ENCODE data around the gene PARD3B.
"Not testable (repeated sequence)": the region's sequence is repeated elsewhere in the genome, so short reads cannot be mapped to it uniquely, and the experiment has no call there.

Gene PARD3B

DNA sequence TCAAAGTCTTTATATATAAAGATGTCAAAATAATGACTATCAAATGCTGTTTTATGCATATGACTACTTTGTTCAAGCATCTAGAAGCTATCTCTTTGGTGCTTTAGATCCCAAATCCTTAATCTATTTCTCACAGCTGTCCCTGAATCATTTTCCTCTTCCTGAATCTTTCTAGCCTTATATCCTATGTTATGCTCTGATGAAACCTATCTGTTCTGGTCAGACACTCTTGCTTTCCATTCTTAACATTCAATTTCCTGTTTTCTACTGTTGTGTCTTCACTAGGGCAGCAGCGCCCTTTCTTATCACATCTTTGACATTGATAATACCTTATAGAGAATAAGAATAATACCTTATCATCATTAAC lies 6.3 kb upstream of the PARD3B start:
- no peak for DNase-seq (ENCODE audit: low read depth)

GRCh38 chr2:204541637-204542036 lies 3.6 kb upstream of the PARD3B start:
- no peak for DNase-seq (ENCODE audit: low read depth)

DNA sequence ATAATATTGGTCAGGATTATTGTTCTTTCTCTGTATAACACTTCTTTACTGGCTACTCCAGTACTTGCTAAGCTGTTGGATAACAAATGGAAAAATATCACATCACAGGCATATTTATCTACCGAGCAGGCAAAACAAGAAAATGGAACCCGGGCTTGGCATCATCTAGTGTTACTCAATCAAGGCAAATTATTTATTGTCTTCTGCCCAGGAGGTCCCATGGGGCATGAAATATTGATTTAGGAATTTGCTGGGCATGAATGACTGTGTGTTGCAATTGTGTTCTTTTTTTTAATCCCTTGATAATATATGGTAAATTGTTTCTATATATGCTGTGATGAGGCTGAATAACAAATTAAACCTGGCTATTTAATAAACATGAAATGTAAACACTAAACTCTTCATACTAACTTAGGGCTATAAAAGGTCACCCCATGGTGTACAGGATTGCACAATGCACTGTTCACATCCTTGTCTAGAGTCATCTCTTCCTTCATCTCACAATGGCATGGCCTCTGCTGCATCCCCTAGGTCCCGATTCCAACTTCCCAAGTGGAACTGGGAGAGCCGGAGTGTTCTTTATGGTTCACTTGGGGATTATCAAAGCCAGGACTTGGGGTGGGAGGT lies 2.2 kb upstream of the PARD3B start:
- DNase-seq (ENCODE audit: low read depth), result no peak

DNA sequence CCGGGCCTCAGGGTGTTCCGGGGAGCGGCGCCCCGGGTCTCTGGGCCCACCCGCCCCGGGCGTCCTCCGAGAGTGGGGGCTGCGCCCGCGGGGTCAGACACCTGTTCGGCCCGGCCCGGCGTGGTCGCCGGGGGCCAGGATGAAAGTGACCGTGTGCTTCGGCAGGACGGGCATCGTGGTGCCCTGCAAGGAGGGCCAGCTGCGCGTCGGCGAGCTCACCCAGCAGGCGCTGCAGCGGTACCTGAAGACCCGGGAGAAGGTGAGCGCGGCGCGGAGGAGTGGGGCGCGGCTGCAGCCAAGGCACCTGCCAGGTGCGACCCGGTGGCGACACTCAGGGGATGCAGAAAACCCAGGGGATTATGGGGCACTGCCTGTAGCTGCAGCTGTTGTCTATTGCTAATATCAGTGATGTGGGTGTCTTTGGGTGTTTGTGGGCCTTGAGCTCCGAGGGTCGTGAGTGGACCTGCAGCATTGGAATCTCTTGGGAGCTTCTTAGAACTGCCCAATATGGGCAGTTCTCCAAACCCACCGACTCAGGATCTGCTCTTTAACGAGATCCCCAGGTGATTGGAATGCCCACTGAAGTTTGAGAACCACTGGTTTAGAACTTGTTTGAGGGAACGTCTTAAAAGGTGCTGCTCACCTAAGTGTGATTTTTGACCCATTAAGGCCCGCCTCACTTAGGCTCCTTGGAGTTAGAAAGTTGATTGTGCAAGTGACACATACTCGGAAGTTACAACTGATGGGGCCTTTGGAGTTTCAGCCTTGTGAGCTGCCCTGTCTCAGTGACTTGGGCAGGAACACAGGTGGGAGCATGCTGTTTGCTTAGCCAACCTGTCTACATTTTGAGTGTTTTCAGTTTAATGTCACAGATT lies 823 bp downstream of the PARD3B start:
- no peak for DNase-seq (ENCODE audit: low read depth)

- no peak for DNase-seq (ENCODE audit: low read depth)
Observed at GRCh38 chr2:204550751-204551511, 5.7 kb downstream of the PARD3B start.

GRCh38 chr2:204551512-204551863 lies 6.2 kb downstream of the PARD3B start:
- no peak for DNase-seq (ENCODE audit: low read depth)

DNA sequence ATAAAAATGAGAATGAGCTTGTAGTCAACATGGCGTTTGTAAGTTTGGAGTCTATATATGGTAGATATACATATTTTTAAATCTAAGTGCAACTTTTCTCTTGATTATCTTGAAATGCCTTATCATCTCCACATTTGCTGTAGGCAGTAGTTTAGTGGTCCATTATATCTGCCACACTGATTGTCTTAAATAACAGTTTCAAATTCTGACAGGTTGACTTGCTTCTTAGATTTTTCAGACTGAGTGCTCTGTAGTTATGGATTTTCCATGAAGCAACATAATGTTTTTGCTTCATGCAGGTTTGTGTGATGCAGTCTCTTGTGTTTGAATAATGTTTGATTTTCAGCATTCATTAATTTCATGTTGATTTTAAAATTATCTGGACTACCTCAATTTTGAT lies 12.3 kb downstream of the PARD3B start:
- no peak for DNase-seq (ENCODE audit: low read depth)

GRCh38 chr2:204559358-204559757 lies 14.1 kb downstream of the PARD3B start:
- not testable (repeated sequence) for DNase-seq (ENCODE audit: low read depth)

DNA sequence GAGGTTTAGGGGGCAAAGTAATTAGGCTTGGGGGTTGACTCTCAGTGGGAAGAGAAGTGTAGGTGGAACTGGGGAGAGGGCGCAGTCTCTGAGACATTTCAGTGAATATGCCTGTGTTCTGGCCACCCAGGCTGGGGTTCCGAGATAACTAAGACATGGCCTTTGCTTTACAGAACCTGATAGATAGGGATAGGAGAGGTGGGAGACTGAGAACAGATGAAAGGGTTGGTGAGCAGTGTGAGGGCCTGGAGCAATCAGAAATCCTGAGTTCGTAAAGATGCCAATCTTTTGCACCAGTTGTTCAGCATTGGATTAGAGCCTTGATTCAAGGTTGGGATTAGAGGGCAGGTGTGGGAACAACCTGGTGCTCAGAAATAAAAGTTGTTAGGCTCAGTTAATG lies 15.6 kb downstream of the PARD3B start:
- DNase-seq (ENCODE audit: low read depth), result no peak

DNA sequence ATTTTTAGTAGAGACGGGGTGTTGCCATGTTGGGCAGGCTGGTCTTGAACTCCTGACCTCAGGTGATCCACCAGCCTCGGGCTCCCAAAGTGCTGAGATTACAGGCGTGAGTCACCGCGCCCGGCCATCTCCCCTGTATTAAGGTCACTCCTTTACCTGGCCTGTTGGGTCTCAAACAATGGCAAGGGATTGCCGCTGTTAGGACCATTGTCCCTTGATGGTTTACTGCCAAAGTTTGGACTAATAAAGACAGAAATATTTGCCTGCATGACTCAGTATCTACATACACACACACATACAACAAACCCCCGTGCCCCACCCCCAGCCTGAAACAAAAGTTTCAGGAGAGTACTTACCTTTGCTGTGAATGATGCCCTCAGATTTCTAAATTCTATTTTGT lies 16.5 kb downstream of the PARD3B start:
- no peak for DNase-seq (ENCODE audit: low read depth)

DNA sequence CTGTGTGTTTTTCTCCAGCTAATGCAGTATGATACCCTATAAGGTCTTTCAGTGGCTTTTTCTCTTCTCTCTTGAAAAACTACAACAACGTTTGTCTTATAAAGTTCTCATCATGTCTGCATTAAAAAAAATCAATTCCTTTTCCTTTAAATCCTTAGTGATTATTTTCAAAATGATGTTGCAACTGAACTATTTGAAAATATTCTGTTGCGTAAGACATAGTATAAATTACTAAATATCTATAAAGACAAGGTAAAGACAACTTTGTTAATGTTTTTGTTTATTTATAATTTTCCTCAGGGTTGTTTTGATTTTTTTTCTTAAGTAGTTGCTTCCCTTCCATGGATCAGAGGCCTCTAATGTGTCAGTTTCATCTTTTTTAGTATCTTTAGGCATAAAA lies 21.2 kb downstream of the PARD3B start:
- no peak for DNase-seq (ENCODE audit: low read depth)

DNA sequence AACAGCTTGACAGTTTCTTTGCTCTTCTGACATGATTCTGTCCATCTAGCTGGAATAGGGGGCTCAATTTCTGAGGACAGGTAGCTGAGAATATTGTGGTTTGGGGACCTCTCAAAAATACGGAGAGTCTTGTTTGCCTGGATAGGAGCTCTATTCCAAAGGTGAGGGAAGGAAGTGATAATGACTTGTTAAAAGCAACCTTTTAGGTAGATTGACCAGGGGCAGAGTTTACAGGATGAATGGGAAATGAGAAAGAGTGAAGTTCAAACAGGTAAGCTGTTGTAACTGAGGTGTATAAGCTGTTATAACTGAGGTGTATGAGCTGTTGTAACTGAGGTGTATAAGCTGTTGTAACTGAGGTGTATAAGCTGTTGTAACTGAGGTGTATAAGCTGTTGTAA lies 25.1 kb downstream of the PARD3B start:
- no peak for DNase-seq (ENCODE audit: low read depth)

DNA sequence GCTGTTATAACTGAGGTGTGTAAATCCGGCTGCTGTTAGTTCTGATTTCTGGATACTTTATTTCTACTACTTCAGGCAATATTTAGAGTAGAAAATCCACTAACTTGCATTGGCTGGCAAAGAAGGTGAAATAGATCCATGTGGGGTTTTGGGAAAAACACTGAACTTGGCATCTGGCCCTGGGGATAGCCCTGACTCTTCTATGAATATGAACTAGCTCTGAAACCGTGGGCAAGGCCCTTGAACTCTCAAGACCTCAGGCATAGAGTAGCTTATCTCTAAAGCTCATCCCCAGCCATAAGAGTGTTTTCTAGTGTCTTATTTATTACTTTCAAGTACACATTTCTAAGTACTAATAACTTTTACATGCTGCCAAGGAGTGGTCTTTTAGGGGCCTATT lies 25.8 kb downstream of the PARD3B start:
- no peak for DNase-seq (ENCODE audit: low read depth)

DNA sequence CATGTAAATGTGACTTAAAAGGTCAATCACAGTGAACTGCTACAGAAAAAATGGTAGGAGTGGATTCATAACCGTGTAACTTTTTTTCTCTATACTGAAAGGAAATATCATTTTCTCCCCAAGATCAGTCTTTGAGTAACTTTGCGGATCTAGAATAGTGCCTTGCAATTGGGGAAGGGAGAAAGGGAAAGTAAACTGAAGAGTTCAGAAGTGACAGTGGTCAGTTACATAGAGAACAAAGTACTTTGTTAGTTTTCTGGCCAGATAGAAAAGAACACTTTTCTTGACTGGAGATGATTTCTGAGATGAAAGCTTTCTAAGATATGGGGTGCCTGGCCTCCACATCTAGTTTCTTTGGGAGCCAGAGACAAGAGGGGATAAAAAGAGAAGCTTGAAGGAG lies 26.6 kb downstream of the PARD3B start:
- no peak for DNase-seq (ENCODE audit: low read depth)

DNA sequence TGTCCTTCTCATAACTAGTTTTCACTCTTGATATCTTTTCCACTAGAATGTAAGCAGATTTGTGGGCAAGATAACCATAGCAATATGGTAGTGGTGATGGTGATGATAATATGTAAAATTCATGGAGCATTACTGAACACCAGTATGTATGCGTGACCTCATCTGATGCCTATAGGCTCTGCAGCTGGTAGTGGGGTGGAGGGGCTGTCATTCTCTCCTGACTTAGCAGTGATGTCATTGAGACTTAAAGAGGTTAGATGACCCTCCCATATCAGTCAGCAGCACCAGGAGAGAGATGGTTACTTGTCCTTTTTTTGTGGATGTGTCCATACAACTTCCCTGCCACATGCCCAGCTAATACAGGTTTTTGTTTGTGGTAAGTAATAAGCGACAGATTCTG lies 27.9 kb downstream of the PARD3B start:
- no peak for DNase-seq (ENCODE audit: low read depth)

- DNase-seq (ENCODE audit: low read depth), result no peak
Observed at GRCh38 chr2:204574486-204574885, 29.2 kb downstream of the PARD3B start.

DNA sequence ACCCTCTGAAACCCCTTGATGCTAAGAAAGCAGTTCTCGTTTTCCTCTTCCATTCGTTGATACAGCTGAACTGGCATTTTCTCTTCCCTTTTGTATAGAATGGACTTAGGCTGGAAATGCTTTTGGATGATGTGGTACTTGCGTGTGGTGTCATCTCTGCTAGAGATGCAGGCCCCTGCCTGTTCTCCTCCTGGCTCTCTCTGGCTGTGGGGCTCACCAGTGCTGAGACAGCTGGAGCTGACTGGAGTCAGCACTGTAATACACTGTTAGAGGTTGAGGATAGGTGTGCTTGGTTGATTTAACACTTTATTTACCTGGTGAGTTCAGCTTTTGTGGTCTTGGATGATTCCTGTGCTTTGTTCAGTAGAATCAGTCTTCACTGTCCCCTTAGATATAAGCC lies 30.2 kb downstream of the PARD3B start:
- DNase-seq (ENCODE audit: low read depth), result no peak

GRCh38 chr2:204576362-204576979 lies 31.2 kb downstream of the PARD3B start:
- no peak for DNase-seq (ENCODE audit: low read depth)

DNA sequence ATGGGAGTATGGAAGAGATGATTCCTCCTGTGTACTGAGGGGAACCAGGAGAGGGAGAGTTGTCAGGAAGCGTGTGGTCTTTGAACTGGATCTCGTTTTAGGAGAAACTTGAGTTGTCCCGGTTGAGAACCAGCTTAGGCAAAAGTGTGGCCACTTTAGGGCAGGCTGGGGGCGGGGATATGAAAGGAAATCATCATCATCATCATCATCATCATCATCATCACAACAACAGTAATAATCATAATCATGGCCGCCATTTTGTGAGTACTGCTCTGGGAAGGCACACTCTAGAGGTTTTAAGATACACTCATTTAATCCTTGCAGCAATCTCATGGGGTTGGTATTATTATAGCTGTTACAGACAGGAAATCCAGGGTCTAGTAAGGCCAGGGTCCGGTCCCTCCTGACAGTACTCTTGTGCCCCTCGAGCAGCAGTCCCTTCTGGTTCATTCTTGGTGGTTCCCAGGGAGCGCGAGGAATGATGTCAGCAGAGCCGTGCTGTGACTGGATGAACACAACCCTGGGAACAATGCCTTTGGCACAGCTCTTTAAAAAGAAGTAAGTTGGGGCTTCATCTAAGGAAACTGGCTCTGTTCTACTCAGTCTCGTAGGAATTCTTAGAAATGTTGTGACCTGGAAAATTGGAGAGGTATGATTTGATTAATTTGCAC lies 33.8 kb downstream of the PARD3B start:
- no peak for DNase-seq (ENCODE audit: low read depth)

- DNase-seq (ENCODE audit: low read depth), result no peak
Observed at GRCh38 chr2:204581946-204582345, 36.7 kb downstream of the PARD3B start.

GRCh38 chr2:204583773-204584172 lies 38.5 kb downstream of the PARD3B start:
- DNase-seq (ENCODE audit: low read depth), result no peak

DNA sequence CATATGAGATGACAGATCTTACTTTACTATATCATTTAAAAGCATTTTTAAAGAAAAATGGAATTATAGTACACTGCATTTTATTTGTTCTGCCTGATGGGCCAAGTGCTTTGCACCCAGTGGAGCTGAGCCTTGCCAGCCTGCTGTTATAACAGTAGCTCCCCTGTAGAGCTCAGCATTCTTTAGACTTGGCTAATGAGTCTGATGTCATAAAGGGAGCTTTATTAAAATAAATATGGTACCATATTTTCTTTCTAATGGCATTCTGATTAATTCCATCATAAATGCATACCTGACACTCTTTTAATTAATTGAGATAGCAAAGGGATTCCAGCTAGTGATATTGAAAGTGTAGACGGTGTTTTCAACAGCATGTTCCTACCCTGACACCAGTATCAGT lies 40.7 kb downstream of the PARD3B start:
- no peak for DNase-seq (ENCODE audit: low read depth)

Measured in stimulated activated CD8-positive, alpha-beta memory T cell treated with anti-CD3 and anti-CD28 coated beads, Interleukin-12 subunit alpha, Interleukin-12 subunit beta, amount 100 ng/mL, for 1 hour (primary cell).